Progenitor cell of endocrine pancreas (in vitro differentiated cells): Measurements from ENCODE around the gene FAM221A. TPM values are rescaled to one million over a fixed set of nuclear protein-coding genes. Genes with fewer than 3 reads are reported as not detected.

ENCODE experiments used
- DNase-seq: peaks from one replicate; pipeline ENCODE4 v3.0.0; 2021; ENCODE audit warnings: low spot score; ENCODE audit not compliant: unreplicated experiment
- H3K27ac Mint-ChIP-seq: 2 replicates; pipeline ENCODE4 v1.8.0; 2021; ENCODE audit warnings: mild to moderate bottlenecking, moderate library complexity, mixed read lengths
- H3K27me3 Mint-ChIP-seq: 2 replicates; pipeline ENCODE4 v1.8.0; 2021; ENCODE audit warnings: mixed read lengths
- H3K36me3 Mint-ChIP-seq: 2 replicates; pipeline ENCODE4 v1.8.0; 2022; ENCODE audit warnings: mixed read lengths; ENCODE audit not compliant: insufficient read depth
- H3K4me1 Mint-ChIP-seq: 2 replicates; pipeline ENCODE4 v1.8.0; 2021; ENCODE audit warnings: low read depth, mixed read lengths
- H3K4me3 Mint-ChIP-seq: 2 replicates; pipeline ENCODE4 v1.8.0; 2021; ENCODE audit warnings: low read depth, mild to moderate bottlenecking, moderate library complexity, mixed read lengths
- H3K9me3 Mint-ChIP-seq: 2 replicates; pipeline ENCODE4 v1.8.0; 2021; ENCODE audit warnings: low read depth, mixed read lengths
- total RNA-seq: library from RNA; stranded (reverse); gene quantifications from 2 replicates; pipeline ENCODE4 v1.2.1, GENCODE V29; 2021
- TF ChIP-seq, protein P1 (sequence below): fragments of 200-600 bp; sonication (generic); IDR thresholded peaks from one replicate; pipeline ENCODE4 v1.5.0; 2021; ENCODE audit warnings: antibody characterized with exemption, mild to moderate bottlenecking; ENCODE audit not compliant: unreplicated experiment

FAM221A gene
- total RNA-seq, 1 donor from 2014 or later: 34.4 TPM

GRCh38 chr7:23751852-23752251, 71.9 kb downstream of the FAM221A start:
- no peaks in the 10 kb centered on the region for H3K4me1 Mint-ChIP-seq
- peaks cover 35% of the 10 kb centered on the region for H3K9me3 Mint-ChIP-seq
- H3K36me3 Mint-ChIP-seq: peaks cover 32% of the 10 kb centered on the region
- TF ChIP-seq, protein P1, sequence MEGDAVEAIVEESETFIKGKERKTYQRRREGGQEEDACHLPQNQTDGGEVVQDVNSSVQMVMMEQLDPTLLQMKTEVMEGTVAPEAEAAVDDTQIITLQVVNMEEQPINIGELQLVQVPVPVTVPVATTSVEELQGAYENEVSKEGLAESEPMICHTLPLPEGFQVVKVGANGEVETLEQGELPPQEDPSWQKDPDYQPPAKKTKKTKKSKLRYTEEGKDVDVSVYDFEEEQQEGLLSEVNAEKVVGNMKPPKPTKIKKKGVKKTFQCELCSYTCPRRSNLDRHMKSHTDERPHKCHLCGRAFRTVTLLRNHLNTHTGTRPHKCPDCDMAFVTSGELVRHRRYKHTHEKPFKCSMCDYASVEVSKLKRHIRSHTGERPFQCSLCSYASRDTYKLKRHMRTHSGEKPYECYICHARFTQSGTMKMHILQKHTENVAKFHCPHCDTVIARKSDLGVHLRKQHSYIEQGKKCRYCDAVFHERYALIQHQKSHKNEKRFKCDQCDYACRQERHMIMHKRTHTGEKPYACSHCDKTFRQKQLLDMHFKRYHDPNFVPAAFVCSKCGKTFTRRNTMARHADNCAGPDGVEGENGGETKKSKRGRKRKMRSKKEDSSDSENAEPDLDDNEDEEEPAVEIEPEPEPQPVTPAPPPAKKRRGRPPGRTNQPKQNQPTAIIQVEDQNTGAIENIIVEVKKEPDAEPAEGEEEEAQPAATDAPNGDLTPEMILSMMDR: no peak
- no peak for DNase-seq
- no peak overlapping the region for H3K27ac Mint-ChIP-seq
- no peaks in the 10 kb centered on the region for H3K27me3 Mint-ChIP-seq
- no peak overlapping the region for H3K4me3 Mint-ChIP-seq

Other genes with a start within 250 kb of the FAM221A start
- 96.9 and 107 TPM in 2 replicates for gene IGF2BP3, start 209.7 kb upstream of the FAM221A start, total RNA-seq
- gene TRA2A, start 148.2 kb upstream of the FAM221A start, total RNA-seq: 203 and 216 TPM in 2 replicates
- 19.4 and 21.3 TPM in 2 replicates for gene CCDC126, start 82.8 kb upstream of the FAM221A start, total RNA-seq
- 1.3 and 1.6 TPM in 2 replicates for gene STK31, start 30.0 kb downstream of the FAM221A start, total RNA-seq